HEK293 (cell line): ENCODE data around the gene ZNF841.

Experiments used
- CTCF ChIA-PET: fragments of 350-600 bp; formaldehyde crosslinking; extraction: SDS; loops from one replicate; lab custom pipeline; 2021; ENCODE audit warnings: antibody characterized with exemption; lab: Yijun Ruan, JAX
- POLR2A ChIA-PET: fragments of 300-600 bp; formaldehyde crosslinking; extraction: SDS; loops from one replicate; lab custom pipeline; 2020; ENCODE audit warnings: antibody characterized with exemption, inconsistent platforms; lab: Yijun Ruan, JAX
- H3K27ac ChIP-seq: fragments of 200-500 bp; sonication (Bioruptor generic); 2 replicates; pipeline ENCODE4 v1.5.1; 2014; ENCODE audit warnings: low read depth, low read length, control low read depth, inconsistent platforms; ENCODE audit errors: extremely low read depth
- H3K36me3 ChIP-seq, 2 experiments: fragments of 200-500 bp in 1 of 2; sonication (Bioruptor generic) in 1 of 2; 1 replicate in 1 of 2; 2 replicates in 1 of 2; pipeline ENCODE4 v1.5.1; 2014 to 2017; ENCODE audit warnings: inconsistent platforms in 2 of 2, low read length in 2 of 2; ENCODE audit not compliant: control insufficient read depth in 2 of 2, insufficient read depth in 1 of 2
- H3K4me1 ChIP-seq: fragments of 200-500 bp; sonication (Bioruptor generic); 2 replicates; pipeline ENCODE4 v1.5.1; 2014; ENCODE audit warnings: mild to moderate bottlenecking, low read length, inconsistent platforms; ENCODE audit not compliant: control insufficient read depth, insufficient read depth
- H3K4me3 ChIP-seq: 2 replicates; pipeline ENCODE4 v1.5.1; 2011; ENCODE audit warnings: low read depth, mild to moderate bottlenecking, control low read depth, low read length, moderate library complexity
- H3K9me3 ChIP-seq: fragments of 200-500 bp; sonication (Bioruptor generic); 2 replicates; pipeline ENCODE4 v1.5.1; 2014; ENCODE audit warnings: low read depth, low read length, inconsistent platforms; ENCODE audit not compliant: control insufficient read depth, insufficient read depth
- BCL11B ChIP-seq: fragments of 450-650 bp; formaldehyde crosslinking; IDR thresholded peaks from 2 replicates; pipeline ENCODE4 v1.5.1; 2016; ENCODE audit warnings: low read depth, missing biosample characterization, missing genetic modification characterization
- GLI4 ChIP-seq: fragments of 450-650 bp; formaldehyde crosslinking; IDR thresholded peaks from 2 replicates; pipeline ENCODE4 v1.5.1; 2016; ENCODE audit warnings: missing biosample characterization, missing genetic modification characterization
- MEIS1 ChIP-seq: sonication (generic); formaldehyde crosslinking; IDR thresholded peaks from 2 replicates; pipeline ENCODE4 v1.8.1; 2022; ENCODE audit warnings: missing genetic modification reagents, mild to moderate bottlenecking, borderline replicate concordance
- SETDB1 ChIP-seq: IDR thresholded peaks from one replicate; pipeline ENCODE4 v1.6.1; 2017; ENCODE audit warnings: mild to moderate bottlenecking, low read length, moderate library complexity, mixed read lengths; ENCODE audit not compliant: insufficient read length
- YY2 ChIP-seq: fragments of 450-650 bp; formaldehyde crosslinking; IDR thresholded peaks from 2 replicates; pipeline ENCODE4 v1.5.1; 2016; ENCODE audit warnings: missing biosample characterization, missing genetic modification characterization
- ZFP37 ChIP-seq: fragments of 450-650 bp; formaldehyde crosslinking; IDR thresholded peaks from 2 replicates; pipeline ENCODE4 v1.5.1; 2016; ENCODE audit warnings: missing biosample characterization, missing genetic modification characterization
- ZFP69B ChIP-seq: fragments of 450-650 bp; formaldehyde crosslinking; IDR thresholded peaks from 2 replicates; pipeline ENCODE4 v1.5.1; 2016; ENCODE audit warnings: missing biosample characterization, missing genetic modification characterization
- ZNF302 ChIP-seq: fragments of 450-650 bp; formaldehyde crosslinking; IDR thresholded peaks from 2 replicates; pipeline ENCODE4 v1.5.1; 2016; ENCODE audit warnings: missing biosample characterization, missing genetic modification characterization, low read depth
- ZNF529 ChIP-seq: fragments of 450-650 bp; formaldehyde crosslinking; IDR thresholded peaks from 2 replicates; pipeline ENCODE4 v1.5.1; 2017; ENCODE audit warnings: missing genetic modification characterization, missing biosample characterization; ENCODE audit not compliant: insufficient replicate concordance
- ZNF558 ChIP-seq: fragments of 450-650 bp; formaldehyde crosslinking; IDR thresholded peaks from 2 replicates; pipeline ENCODE4 v1.5.1; 2016; ENCODE audit warnings: missing biosample characterization, missing genetic modification characterization
- ZNF747 ChIP-seq: fragments of 450-650 bp; formaldehyde crosslinking; IDR thresholded peaks from 2 replicates; pipeline ENCODE4 v1.5.1; 2016; ENCODE audit warnings: missing biosample characterization, missing genetic modification characterization
- ZSCAN23 ChIP-seq: fragments of 450-650 bp; formaldehyde crosslinking; IDR thresholded peaks from 2 replicates; pipeline ENCODE4 v1.5.1; 2016; ENCODE audit warnings: missing biosample characterization, missing genetic modification characterization
- TF ChIP-seq, protein P1 (sequence below): fragments of 450-650 bp; formaldehyde crosslinking; IDR thresholded peaks from 2 replicates; pipeline ENCODE4 v1.5.1; 2016; ENCODE audit warnings: missing biosample characterization, missing genetic modification characterization
- TF ChIP-seq, protein P2 (sequence below): fragments of 450-650 bp; formaldehyde crosslinking; IDR thresholded peaks from 2 replicates; pipeline ENCODE4 v1.5.1; 2016; ENCODE audit warnings: missing biosample characterization, missing genetic modification characterization, low read depth
- TF ChIP-seq, protein P3 (sequence below): fragments of 450-650 bp; formaldehyde crosslinking; IDR thresholded peaks from 2 replicates; pipeline ENCODE4 v1.5.1; 2017; ENCODE audit warnings: missing biosample characterization, missing genetic modification characterization

Gene ZNF841

DNA sequence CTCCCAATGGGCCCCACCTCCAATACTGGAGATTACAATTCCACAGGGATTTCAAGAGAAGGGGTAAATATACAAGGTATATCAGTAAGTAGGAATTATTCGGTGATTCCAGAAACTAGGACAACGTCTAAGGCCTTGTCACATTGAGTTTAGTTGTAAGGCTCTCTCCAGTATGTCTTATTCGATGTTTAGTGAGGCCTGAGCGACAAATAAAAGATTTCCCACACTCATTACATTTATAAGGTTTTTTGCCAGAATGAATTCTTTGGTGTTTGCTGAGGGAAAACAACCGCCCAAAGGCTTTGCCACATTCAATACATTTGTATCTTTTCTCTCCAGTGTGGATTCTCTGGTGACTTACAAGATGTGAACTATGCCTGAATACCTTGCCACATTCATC lies 19.1 kb upstream of the ZNF841 start (continued):
- TF ChIP-seq, protein P1, sequence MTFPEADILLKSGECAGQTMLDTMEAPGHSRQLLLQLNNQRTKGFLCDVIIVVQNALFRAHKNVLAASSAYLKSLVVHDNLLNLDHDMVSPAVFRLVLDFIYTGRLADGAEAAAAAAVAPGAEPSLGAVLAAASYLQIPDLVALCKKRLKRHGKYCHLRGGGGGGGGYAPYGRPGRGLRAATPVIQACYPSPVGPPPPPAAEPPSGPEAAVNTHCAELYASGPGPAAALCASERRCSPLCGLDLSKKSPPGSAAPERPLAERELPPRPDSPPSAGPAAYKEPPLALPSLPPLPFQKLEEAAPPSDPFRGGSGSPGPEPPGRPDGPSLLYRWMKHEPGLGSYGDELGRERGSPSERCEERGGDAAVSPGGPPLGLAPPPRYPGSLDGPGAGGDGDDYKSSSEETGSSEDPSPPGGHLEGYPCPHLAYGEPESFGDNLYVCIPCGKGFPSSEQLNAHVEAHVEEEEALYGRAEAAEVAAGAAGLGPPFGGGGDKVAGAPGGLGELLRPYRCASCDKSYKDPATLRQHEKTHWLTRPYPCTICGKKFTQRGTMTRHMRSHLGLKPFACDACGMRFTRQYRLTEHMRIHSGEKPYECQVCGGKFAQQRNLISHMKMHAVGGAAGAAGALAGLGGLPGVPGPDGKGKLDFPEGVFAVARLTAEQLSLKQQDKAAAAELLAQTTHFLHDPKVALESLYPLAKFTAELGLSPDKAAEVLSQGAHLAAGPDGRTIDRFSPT, result no peak
- TF ChIP-seq ZSCAN23 (no peak), MEIS1 (no peak), ZFP37 (tag by site-specific recombination) (no peak), ZNF747 (tag by site-specific recombination) (no peak), BCL11B (tag by site-specific recombination) (no peak), ZNF529 (no peak)
- TF ChIP-seq, all 188 proteins: peak for 0

DNA sequence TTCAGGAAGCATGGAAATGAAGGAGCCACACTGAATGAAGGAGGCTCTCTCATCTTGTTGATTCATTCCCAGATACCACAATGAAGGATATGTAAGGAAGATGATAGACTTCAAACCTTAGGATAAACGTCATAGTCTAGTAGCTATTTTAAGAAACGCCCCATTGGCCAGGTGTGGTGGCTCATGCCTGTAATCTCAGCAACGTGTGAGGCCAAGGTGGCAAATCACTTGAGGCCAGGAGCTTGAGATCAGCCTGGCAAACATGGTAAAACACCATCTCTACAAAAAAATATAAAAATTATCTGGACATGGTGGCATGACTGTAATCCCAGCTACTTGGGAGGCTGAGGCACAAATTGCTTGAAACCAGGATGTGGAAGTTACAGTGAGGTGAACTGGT lies 17.1 kb upstream of the ZNF841 start:
- ChIA-PET CTCF (interaction anchor here (0.7 kb wide), 1 partner anchor 108 kb away, joined by 3 read pairs; no protein-coding TSS in a partner anchor), POLR2A (no interaction called here)
- H3K4me1 ChIP-seq, result no peaks in the 10 kb centered on the region
- peaks cover 4% of the 10 kb centered on the region for H3K9me3 ChIP-seq
- peaks cover 7 to 24% of the 10 kb centered on the region in 2 experiments for H3K36me3 ChIP-seq
- H3K27ac ChIP-seq, result no peak overlapping the region
- H3K4me3 ChIP-seq, result no peak overlapping the region
- TF ChIP-seq, protein P2, sequence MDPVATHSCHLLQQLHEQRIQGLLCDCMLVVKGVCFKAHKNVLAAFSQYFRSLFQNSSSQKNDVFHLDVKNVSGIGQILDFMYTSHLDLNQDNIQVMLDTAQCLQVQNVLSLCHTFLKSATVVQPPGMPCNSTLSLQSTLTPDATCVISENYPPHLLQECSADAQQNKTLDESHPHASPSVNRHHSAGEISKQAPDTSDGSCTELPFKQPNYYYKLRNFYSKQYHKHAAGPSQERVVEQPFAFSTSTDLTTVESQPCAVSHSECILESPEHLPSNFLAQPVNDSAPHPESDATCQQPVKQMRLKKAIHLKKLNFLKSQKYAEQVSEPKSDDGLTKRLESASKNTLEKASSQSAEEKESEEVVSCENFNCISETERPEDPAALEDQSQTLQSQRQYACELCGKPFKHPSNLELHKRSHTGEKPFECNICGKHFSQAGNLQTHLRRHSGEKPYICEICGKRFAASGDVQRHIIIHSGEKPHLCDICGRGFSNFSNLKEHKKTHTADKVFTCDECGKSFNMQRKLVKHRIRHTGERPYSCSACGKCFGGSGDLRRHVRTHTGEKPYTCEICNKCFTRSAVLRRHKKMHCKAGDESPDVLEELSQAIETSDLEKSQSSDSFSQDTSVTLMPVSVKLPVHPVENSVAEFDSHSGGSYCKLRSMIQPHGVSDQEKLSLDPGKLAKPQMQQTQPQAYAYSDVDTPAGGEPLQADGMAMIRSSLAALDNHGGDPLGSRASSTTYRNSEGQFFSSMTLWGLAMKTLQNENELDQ (tag by site-specific recombination), result no peak
- peak; percentile 1 for TF ChIP-seq SETDB1

DNA sequence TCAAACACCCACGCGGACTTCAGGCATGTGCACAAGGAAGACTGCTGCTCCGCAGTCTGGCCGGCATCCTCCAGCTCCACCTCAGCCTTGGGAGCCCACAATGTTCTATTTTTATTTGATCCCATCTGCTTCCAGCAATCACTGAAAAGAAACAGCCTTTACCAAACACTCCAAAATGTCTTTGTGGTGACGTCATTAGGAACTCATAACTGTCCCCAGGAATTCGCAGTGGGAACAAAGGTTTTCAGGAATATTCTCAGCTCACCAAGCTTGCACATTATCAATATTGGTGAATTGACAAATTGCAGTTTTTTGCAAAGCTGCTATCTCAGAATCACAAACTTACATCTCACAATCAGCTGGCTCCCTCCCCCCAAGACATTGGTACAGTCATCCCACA lies 15.2 kb upstream of the ZNF841 start:
- Histone ChIP-seq H3K36me3 (peaks cover 0 to 8% of the 10 kb centered on the region in 2 experiments; a peak in 1 of 3 replicates), H3K4me1 (no peaks in the 10 kb centered on the region), H3K27ac (no peak overlapping the region), H3K9me3 (peaks cover 4% of the 10 kb centered on the region), H3K4me3 (no peak overlapping the region)
- ChIA-PET CTCF (no interaction called here), POLR2A (interaction anchor here (1.4 kb wide), 1 partner anchor 78 kb away, joined by 4 read pairs; no protein-coding TSS in a partner anchor)
- TF ChIP-seq ZFP69B (no peak), GLI4 (no peak), ZNF558 (tag by site-specific recombination) (no peak), YY2 (tag by site-specific recombination) (no peak), ZNF302 (tag by site-specific recombination) (no peak)
- TF ChIP-seq, all 188 proteins: peak for 0

DNA sequence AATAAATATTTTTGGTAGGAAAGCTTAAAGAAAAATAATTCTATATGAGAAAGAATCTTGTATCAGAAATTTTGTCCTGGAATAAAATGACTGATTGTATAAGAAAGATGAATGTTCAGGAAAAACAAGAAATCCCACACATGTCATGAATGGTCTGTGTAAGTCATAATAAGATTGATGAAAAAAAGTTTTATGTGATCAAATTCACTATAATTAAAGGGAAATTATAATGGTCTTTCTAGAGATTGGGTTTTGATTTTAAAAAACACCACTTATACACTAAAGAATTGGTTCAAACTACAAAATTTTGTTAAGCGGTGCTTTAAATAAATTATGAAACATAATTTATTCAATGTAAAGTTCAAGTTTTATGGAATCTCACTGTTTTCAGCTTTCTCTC lies 7.2 kb upstream of the ZNF841 start:
- Histone ChIP-seq H3K9me3 (no peaks in the 10 kb centered on the region; the same call in 1 of the 2 replicates), H3K36me3 (no peaks in the 10 kb centered on the region), H3K27ac (no peak overlapping the region), H3K4me1 (no peaks in the 10 kb centered on the region), H3K4me3 (no peak overlapping the region)
- POLR2A ChIA-PET, result no interaction called here
- CTCF ChIA-PET, result no interaction called here
- TF ChIP-seq SETDB1, result peak; percentile 94
- TF ChIP-seq, protein P3, sequence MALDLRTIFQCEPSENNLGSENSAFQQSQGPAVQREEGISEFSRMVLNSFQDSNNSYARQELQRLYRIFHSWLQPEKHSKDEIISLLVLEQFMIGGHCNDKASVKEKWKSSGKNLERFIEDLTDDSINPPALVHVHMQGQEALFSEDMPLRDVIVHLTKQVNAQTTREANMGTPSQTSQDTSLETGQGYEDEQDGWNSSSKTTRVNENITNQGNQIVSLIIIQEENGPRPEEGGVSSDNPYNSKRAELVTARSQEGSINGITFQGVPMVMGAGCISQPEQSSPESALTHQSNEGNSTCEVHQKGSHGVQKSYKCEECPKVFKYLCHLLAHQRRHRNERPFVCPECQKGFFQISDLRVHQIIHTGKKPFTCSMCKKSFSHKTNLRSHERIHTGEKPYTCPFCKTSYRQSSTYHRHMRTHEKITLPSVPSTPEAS (tag by site-specific recombination), result no peak
